GM10248 (cell line): ENCODE data around the gene SPATA45.

Experiments used
- CTCF ChIA-PET: fragments of 300-600 bp; sonication (Branson Sonifier 250); formaldehyde crosslinking; extraction: SDS; loops from one replicate; lab custom pipeline; 2021; ENCODE audit warnings: antibody characterized with exemption; lab: Yijun Ruan, JAX
- POLR2A ChIA-PET: fragments of 350-650 bp; sonication (Branson Sonifier 250); formaldehyde crosslinking; extraction: SDS; loops from one replicate; lab custom pipeline; 2020; ENCODE audit warnings: antibody characterized with exemption; lab: Yijun Ruan, JAX
- DNase-seq: peaks from one replicate; pipeline ENCODE4 v3.0.0; 2012; ENCODE audit errors: extremely low spot score
- CTCF ChIP-seq: IDR thresholded peaks from 2 replicates; pipeline ENCODE4 v1.5.1; 2012; ENCODE audit warnings: mild to moderate bottlenecking, low read depth; ENCODE audit errors: extremely low read depth, missing control alignments, control extremely low read depth

The SPATA45 gene

DNA sequence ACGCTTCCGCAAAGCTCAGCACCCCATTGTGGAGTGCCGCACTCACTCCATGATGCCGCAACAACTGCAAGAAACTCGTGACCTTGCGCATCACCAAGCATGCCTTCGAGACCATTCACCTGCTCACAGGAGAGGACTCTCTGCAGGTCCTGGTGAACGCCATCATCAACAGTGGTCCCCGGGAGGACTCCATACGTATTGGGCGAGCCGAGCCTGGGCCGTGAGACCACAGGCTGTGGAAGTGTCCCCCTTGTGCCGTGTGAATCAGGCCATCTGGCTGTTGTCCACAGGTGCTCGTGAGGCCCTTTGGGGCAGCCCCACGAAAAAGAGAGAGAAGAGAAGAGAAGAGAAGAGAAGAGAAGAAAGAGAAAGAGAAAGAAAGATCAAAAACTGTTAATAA is 23.2 kb downstream of the SPATA45 start:
- no peak for TF ChIP-seq CTCF
- ChIA-PET CTCF (interaction anchor here (1.1 to 1.3 kb wide), 3 partner anchors 9 to 171 kb away, joined by 3 to 5 read pairs (median 3); no protein-coding TSS in a partner anchor), POLR2A (no interaction called here)
- no peak for DNase-seq

GRCh38 chr1:212822956-212823355 is 24.5 kb downstream of the SPATA45 start:
- TF ChIP-seq CTCF, result no peak
- DNase-seq, result no peak
- ChIA-PET CTCF (interaction anchor here (1.3 kb wide), 1 partner anchor 8 kb away, joined by 5 read pairs; no protein-coding TSS in a partner anchor), POLR2A (no interaction called here)

DNA sequence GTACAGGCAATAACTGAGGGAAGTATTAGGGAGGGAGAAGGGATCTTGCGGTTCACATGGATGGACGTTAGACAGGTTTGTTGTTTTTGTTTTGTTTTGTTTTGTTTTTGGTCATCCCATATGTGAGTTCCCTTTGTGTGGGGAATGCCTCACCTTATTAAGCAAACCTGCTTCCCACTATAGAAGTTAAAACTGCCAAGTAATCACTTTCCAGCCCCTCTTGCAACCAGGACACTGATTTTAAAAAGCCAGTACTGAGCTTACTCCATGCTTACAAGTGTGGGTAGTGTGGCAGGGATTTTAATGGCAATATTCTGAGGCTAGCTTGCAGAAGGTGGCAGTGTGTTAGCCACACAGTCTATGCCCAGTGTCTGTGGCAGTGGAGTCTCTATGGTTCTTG is 26.5 kb downstream of the SPATA45 start:
- POLR2A ChIA-PET, result interaction anchor here (0.7 kb wide), 1 partner anchor 161 kb away, joined by 3 read pairs; no protein-coding TSS in a partner anchor
- DNase-seq, result no peak
- CTCF ChIA-PET, result interaction anchor here (1.0 to 2.7 kb wide), 6 partner anchors 11 to 175 kb away, joined by 3 to 14 read pairs (median 3); no protein-coding TSS in a partner anchor
- TF ChIP-seq CTCF, result no peak

DNA sequence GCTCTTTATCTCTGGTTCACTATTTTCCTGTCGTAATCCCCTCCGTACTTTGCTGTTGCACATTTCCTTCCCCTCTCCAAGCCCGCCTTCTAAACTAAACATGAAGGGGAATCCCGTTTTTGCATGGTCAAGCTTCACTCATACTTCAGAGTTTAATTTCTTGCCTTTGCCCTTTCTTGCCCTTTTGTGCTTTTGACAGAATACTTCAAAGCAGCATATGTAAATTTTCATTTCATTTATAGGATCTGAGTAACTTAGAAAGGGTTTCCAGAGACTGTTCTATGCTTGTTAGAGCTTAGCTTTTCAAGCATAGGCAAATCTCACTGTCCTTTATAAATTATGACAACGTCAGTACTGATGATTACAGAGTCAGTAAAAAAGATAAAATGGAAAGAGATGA is 27.7 kb downstream of the SPATA45 start:
- CTCF ChIA-PET, result interaction anchor here (0.9 to 2.7 kb wide), 10 partner anchors 9 to 183 kb away, joined by 3 to 14 read pairs (median 4); no protein-coding TSS in a partner anchor
- TF ChIP-seq CTCF, result no peak
- peak; percentile 46 for DNase-seq
- POLR2A ChIA-PET, result interaction anchor here (0.6 to 1.0 kb wide), 2 partner anchors 20 to 170 kb away, joined by 3 to 4 read pairs; no protein-coding TSS in a partner anchor

GRCh38 chr1:212816567-212817278 is 30.7 kb downstream of the SPATA45 start:
- POLR2A ChIA-PET, result interaction anchor here (0.7 kb wide), 1 partner anchor 163 kb away, joined by 11 read pairs; no protein-coding TSS in a partner anchor
- TF ChIP-seq CTCF, result no peak
- CTCF ChIA-PET, result interaction anchor here (1.9 kb wide), 1 partner anchor 15 kb away, joined by 5 read pairs; no protein-coding TSS in a partner anchor
- DNase-seq, result no peak

- no peak for DNase-seq
- TF ChIP-seq CTCF, result no peak
- CTCF ChIA-PET, result interaction anchor here (0.6 to 5.1 kb wide), 21 partner anchors 9 to 188 kb away, joined by 3 to 33 read pairs (median 4); partner anchors contain the start of genes FLVCR1, NSL1 and TATDN3
- POLR2A ChIA-PET, result interaction anchor here (0.8 kb wide), 1 partner anchor 20 kb away, joined by 3 read pairs; no protein-coding TSS in a partner anchor
These were observed 32.7 kb downstream of the SPATA45 start for GRCh38 chr1:212814537-212815334.
